RWPE2 (cell line): ENCODE data around the gene SESN3.

Experiments used
- ATAC-seq: fragments of 200-7000 bp; cut with Tn5 transposase; 3 replicates; pipeline ENCODE4 v1.9.1; 2021; ENCODE audit warnings: low read depth
- DNase-seq: peaks from one replicate; pipeline ENCODE4 v3.0.0-alpha.2; 2020; ENCODE audit warnings: low spot score
- H3K27ac ChIP-seq: fragments of 450-650 bp; 2 replicates; pipeline ENCODE4 v1.5.1; 2017; ENCODE audit warnings: mild to moderate bottlenecking; ENCODE audit not compliant: poor library complexity, severe bottlenecking
- H3K27me3 ChIP-seq: fragments of 250-450 bp; sonication (Bioruptor Pico); 2 replicates; pipeline ENCODE4 v1.5.1; 2021; ENCODE audit warnings: mild to moderate bottlenecking, moderate library complexity; ENCODE audit not compliant: insufficient read depth, poor library complexity, severe bottlenecking
- H3K36me3 ChIP-seq: fragments of 250-450 bp; sonication (Bioruptor Pico); 2 replicates; pipeline ENCODE4 v1.5.1; 2020; ENCODE audit warnings: low read depth, mild to moderate bottlenecking, moderate library complexity
- H3K4me1 ChIP-seq: fragments of 250-450 bp; sonication (Bioruptor Pico); 2 replicates; pipeline ENCODE4 v1.5.1; 2021; ENCODE audit warnings: mild to moderate bottlenecking, moderate library complexity; ENCODE audit not compliant: insufficient read depth, poor library complexity, severe bottlenecking
- H3K4me3 ChIP-seq: fragments of 250-450 bp; sonication (Bioruptor Pico); 2 replicates; pipeline ENCODE4 v1.5.1; 2021; ENCODE audit warnings: mild to moderate bottlenecking, moderate library complexity; ENCODE audit not compliant: severe bottlenecking
- H3K9me3 ChIP-seq: fragments of 250-450 bp; sonication (Bioruptor Pico); 2 replicates; pipeline ENCODE4 v1.5.1; 2021; ENCODE audit warnings: mild to moderate bottlenecking, moderate library complexity; ENCODE audit not compliant: severe bottlenecking
- TF ChIP-seq, protein P1 (sequence below): fragments of 450-650 bp; IDR thresholded peaks from one replicate; pipeline ENCODE4 v1.5.1; 2017; ENCODE audit warnings: mild to moderate bottlenecking, moderate library complexity; ENCODE audit not compliant: poor library complexity, severe bottlenecking

SESN3 gene

DNA sequence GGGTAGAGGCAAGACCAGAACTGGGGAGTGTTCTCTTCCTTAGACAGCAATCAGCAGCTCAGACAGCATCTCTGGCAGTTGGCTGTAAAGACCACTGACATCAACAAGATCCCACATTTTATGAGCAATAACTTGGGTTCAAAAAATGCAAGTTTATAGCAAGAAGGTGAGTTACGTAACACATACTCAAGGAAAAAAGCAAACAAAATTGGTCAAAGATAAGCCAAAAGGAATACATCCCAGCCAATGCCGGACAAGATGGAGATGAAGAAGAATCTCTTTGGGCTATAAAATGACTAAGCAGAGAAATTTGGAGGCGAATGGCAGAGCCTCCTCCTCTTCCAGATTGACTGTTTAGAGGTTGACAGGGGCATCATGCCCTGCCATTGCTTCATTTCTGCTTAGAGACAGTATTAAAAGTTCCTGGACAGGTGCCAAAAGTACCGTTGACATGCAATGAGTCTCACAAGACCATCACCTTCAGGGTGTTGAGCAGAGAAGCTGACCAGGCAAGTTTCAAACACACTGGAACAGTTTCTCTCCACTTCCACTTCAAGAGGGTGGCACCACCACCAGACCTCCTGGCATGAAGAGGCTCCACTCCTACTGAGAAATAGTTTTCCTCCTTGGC, 85.5 kb downstream of the SESN3 start:
- Histone ChIP-seq H3K27me3 (no peaks in the 10 kb centered on the region), H3K4me1 (peaks cover 27% of the 10 kb centered on the region)

DNA sequence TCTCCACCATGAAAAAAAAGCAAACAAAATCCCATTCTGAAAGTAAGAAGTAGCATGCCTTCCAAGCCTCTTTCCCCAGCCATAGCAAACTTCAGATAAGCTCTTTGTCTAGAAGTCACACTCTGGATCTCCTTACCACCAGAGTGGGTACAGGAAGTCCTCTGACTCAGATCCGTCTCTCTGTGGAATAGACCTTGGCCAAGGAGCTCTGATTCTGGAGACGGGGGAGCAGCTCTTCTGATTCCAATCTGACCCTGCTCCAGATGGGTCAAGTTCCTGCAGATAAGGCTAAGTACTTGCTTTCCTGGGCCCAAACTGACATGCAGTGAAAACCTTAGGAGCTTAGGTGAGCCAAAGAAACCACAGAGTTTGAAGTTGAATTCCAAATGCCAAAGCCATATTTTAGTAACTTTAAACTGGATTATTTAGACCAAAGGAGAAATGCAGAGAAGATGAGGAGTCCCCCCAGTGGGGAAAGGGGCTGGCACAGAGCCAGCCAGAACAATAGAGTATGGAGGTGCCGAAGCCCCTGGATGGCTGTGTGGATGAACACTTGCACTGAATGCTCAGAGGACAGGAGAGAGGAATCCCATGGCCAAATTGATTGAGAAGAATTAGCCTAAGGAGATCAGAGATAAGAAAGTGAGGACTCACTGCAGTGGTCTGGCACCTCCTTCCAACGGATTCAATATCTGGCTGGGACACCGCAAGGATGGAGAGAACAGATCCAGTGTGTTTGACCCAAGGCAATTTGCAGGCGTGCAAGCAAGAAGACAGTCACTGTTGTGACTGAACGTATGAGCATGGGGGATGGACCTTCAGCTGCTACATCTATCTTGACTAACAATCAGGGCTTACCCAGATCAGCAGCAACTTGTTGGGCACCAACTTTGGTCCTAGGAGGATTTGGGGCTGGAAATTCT, 86.4 kb downstream of the SESN3 start:
- DNase-seq (no peak), ATAC-seq (no peak)
- H3K27ac ChIP-seq: no peak overlapping the region
- H3K4me1 ChIP-seq: peaks cover 21% of the 10 kb centered on the region
- no peaks in the 10 kb centered on the region for H3K27me3 ChIP-seq
- no peaks in the 10 kb centered on the region for H3K36me3 ChIP-seq
- TF ChIP-seq, protein P1, sequence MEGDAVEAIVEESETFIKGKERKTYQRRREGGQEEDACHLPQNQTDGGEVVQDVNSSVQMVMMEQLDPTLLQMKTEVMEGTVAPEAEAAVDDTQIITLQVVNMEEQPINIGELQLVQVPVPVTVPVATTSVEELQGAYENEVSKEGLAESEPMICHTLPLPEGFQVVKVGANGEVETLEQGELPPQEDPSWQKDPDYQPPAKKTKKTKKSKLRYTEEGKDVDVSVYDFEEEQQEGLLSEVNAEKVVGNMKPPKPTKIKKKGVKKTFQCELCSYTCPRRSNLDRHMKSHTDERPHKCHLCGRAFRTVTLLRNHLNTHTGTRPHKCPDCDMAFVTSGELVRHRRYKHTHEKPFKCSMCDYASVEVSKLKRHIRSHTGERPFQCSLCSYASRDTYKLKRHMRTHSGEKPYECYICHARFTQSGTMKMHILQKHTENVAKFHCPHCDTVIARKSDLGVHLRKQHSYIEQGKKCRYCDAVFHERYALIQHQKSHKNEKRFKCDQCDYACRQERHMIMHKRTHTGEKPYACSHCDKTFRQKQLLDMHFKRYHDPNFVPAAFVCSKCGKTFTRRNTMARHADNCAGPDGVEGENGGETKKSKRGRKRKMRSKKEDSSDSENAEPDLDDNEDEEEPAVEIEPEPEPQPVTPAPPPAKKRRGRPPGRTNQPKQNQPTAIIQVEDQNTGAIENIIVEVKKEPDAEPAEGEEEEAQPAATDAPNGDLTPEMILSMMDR: no peak
- H3K4me3 ChIP-seq: no peak overlapping the region
- H3K9me3 ChIP-seq: no peaks in the 10 kb centered on the region

More for the DNA sequence above, 85.5 kb downstream of the SESN3 start:
- Histone ChIP-seq H3K9me3 (no peaks in the 10 kb centered on the region), H3K4me3 (no peak overlapping the region), H3K36me3 (no peaks in the 10 kb centered on the region), H3K27ac (no peak overlapping the region)
- TF ChIP-seq, protein P1: no peak
- ATAC-seq (no peak), DNase-seq (no peak)

DNA sequence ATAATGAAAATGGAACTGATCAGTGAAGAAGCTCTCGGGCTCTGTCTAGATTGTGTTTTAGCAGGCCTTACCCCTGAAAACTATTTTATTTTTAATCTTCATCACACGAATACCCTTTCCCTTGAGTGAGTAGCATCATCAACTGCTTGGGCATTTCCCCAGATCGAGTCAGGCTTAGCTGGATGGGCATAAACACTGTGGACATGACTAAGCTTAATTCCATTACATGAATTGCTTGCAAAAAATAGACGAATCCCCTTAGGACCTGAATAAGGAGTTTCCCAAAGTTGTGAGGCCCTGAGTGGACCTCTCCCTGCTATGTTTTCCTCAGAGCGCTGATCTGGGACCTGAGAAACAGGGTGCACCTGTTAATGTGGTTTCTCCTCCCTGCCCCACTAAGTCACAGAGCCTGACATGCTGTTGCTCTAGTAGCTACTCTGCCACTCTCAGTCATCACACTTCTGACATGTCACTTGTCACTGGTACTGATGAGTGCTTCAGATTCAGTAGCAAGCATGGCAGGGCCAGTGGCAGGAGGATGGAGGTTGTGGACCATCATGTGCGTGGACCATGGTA, 87.8 kb downstream of the SESN3 start:
- ATAC-seq (no peak), DNase-seq (no peak)
- TF ChIP-seq, protein P1: no peak
- Histone ChIP-seq H3K27me3 (no peaks in the 10 kb centered on the region), H3K36me3 (no peaks in the 10 kb centered on the region), H3K4me3 (no peak overlapping the region), H3K27ac (no peak overlapping the region), H3K4me1 (peaks cover 14% of the 10 kb centered on the region), H3K9me3 (no peaks in the 10 kb centered on the region)

DNA sequence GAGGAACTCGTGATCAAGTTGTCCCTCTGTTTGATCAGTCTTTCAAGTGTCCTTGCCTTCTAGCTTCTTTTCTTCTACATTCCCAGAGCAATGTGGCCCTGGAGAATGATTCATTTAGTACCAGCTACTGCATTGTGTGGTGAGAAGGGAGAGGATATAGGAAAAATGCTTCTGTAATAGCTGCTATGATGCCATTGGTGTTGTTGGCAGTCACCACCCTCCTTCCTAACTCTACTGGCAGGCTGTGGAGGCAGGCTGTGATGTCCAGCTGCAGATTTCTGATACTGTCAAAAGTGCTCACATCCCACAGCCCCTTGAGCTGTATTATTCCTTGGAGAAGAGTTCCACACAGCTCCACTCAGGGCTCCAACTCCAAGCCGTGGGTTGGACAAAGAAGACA, 88.6 kb downstream of the SESN3 start:
- DNase-seq: no peak
- no peaks in the 10 kb centered on the region for H3K27me3 ChIP-seq
- H3K27ac ChIP-seq: no peak overlapping the region

More for the DNA sequence above, 88.6 kb downstream of the SESN3 start:
- TF ChIP-seq, protein P1: no peak
- no peaks in the 10 kb centered on the region for H3K9me3 ChIP-seq
- H3K4me1 ChIP-seq: peaks cover 7% of the 10 kb centered on the region
- ATAC-seq: no peak
- H3K36me3 ChIP-seq: no peaks in the 10 kb centered on the region
- H3K4me3 ChIP-seq: no peak overlapping the region
